HG03439 (cell line): ENCODE results near the gene WDR45B.
"Not testable (repeated sequence)": the region's sequence is repeated elsewhere in the genome, so short reads cannot be mapped to it uniquely, and the experiment has no call there.

ENCODE experiments used
- ATAC-seq: cut with Tn5 transposase; IDR thresholded peaks from one replicate; pipeline ENCODE4 v1.9.1; 2021; ENCODE audit warnings: mild to moderate bottlenecking, moderate library complexity; ENCODE audit not compliant: unreplicated experiment

The WDR45B gene

DNA sequence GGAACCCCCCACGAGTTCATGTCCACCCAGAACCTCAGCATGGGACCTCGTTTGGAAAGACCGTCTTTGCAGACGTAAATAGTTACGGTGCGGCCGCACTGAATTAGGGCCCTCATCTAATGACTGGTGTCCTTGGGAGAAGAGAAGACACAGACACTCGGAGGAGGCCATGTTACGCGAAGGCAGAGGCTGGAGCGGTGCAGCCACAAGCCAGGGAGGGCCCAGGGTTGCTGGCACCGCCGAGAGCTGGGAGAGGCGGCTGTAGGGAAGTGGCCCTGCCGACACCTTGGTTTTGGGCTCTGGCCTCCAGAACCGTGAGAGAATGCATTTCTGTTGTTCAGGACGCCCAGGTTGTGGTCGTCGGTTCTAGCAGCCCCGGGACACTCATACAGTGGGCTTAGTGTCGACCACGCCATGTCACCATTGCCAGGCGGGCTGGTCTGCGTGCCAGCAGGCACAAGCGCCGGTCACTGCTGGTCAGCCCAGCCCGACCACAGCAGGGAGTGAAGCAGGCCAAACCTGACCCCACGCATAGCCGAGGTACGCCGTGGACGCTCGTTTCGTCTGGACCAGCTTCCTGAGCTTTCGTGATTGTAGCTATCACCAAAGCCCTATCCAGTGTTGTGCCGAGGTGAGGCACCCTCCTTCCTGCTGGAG, 10.7 kb upstream of the WDR45B start:
- ATAC-seq, result no peak

DNA sequence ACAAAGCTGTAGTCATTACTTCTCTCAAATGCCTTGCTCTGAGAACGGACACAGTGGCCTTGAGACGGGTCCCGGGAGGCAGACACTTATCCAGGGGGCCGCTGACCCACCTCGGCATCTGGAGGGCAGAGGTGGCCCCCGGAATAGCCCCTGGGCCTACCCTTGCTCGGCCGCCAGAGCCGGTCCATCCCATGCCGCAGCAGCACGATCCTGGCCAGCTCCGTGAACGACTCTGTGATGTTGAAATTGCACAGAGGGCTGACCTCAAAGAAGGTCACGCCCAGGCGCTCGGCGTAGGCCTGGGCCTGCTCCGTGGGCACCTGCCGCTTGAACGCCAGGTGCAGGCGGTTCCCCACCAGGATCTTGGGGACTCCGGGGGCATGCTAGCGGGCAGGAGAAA, 10.1 kb upstream of the WDR45B start:
- ATAC-seq, result no peak

DNA sequence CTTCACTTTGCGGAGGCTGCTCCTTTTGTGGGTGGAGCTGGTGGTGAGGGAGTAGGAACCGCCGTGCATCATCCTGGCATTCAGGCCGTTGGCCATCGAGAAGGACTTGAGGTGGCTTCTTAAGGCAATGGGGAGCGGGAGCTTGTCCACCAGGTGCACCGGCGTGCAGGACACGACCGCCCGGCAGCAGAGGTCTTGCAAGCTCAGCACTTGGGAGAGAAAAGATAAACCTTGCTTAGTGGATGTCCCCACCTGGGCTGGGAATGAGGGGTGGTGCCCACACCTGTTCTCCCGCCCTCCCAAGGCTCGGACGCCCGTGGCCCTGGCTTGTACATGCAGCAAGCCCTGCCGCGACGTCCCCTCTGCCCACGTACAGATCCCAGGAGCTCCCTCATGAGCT, 9.7 kb upstream of the WDR45B start:
- ATAC-seq, result no peak

DNA sequence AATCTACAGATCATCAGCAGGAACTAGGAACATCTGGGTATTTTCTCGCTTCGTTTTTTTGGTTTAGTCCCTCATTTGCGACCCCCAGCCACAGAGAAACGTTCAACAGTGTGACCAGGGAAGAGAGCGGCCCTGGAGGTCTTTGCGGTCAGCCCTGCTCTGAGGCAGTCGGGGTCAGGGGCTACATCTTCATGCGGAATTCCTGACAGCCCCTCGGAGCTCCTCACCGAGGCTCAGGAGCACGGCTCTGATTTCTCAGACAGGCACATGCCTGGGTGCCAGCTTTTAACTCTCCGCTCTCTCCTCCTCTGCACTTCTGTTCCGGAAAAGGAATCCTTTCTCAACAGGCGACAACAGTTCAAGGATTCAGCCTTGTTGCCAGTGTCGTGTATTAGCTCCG, 8.0 kb upstream of the WDR45B start:
- no peak for ATAC-seq

DNA sequence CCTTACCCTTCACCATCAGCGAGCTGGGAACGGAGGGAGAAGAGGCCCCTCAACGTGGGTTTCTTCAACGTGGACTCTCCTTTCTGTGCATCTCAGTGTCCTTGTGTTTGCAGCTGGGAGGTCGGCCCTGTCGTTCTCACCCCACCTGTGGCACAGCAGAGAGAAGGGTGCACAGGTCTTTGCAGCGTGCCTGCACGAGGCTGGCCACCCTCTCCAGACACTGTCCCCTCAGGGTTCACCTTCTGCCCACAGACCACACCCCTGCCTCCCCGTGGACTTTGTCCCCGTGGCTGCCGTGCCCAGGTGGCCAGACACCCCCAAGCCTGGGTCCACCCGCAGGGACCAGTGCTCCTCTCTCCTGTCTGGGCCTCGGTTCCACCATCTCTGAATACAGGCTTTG, 7.3 kb upstream of the WDR45B start:
- ATAC-seq, result no peak

DNA sequence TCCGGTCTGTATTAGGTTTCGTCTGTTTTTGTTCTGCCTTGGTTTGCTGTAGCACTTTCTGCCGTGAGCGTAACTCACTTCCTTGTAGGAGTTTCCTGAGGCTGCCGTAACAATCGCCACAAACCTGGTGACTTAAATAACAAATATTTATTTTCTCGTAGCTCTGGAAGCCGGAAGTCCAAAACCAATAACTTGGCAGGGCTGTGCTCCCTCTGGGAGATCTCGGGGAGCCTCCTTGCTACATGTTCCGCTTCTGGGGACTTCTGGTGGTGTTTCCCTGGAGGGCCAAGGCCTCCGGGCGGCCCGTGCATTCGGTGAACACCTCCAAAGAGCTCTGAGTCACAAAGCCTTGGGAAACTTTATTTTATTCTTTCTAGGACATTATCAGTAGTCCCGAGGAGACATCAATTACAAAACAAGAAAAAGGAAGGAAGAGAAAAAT, 6.8 kb upstream of the WDR45B start:
- no peak for ATAC-seq

DNA sequence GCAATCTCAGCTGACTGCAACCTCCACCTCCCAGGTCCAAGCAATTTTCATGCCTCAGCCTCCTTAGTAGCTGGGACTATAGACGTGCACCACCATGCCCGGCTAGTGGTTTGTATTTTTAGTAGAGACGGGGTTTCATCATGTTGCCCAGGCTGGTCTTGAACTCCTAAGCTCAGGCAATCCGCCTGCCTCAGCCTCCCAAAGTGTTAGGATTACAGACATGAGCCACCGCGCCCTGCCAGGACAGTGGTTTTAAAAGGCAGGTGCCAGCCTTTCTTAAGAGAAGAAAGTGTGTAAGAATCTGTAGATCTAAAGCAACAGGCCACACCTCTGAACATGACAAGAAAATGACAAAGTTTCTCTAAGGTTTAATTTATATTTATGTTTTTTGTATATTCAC, 6.4 kb upstream of the WDR45B start:
- ATAC-seq, result not testable (repeated sequence)

DNA sequence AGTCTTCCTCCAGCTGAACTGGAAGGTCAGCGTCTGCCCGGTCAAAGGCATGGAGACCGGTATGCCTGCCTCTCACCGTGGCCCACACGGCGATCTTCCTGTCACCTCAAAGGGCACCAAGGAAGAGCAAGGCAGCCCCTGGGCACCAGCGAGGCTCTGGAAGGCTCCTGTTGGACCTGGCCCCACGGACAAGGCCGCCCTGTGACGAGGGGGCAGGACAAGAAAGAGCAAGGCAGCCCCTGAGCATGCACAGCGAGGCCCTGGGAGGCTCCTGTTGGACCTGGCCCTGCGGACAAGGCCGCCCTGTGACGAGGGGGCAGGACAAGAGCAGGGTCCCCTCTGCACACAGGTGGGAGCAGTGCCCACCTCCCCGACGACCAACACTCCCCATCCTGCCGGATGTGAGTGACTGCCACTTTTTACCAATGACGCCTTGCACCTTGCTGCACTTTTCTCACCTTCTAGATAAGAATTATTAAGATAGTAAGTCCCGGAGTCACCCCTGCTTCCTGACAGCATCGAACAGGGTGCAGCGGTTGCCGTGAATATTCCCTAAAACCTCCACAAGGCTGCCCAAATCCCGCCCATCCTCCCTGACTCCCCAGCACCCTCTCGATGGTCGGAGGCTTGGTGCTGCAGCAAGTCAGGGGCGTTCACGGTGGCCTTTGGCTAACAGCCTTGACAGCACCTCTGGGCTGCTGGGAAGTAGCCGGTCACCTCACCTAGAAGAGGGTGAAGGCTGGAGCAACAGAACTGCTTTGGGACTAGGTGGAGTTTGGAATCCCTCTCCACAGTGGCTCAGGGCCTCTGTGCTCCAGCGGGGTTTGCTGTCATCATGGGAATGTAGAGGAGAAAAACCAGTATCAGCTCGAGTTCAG, 5.6 kb upstream of the WDR45B start:
- ATAC-seq, result no peak

DNA sequence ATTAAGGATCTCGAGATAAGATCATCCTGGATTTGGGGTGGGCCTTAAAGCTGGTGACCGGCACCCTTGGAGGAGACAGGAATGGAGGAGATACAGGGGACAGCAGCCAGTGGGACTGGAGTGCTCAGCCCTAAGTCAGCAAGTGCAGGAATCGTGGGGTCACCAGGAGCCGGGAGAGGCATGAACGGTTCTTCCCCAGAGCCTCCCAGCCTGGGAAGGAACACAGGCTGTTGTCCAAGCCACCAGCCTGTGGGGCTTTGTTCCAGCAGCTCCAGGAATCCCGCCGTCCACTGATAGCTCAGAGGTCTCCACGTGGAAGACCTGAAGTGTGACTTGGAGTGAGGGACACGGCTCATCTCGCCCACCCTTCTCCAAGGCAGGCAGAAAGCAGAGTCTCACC, 2.5 kb upstream of the WDR45B start:
- ATAC-seq, result no peak

DNA sequence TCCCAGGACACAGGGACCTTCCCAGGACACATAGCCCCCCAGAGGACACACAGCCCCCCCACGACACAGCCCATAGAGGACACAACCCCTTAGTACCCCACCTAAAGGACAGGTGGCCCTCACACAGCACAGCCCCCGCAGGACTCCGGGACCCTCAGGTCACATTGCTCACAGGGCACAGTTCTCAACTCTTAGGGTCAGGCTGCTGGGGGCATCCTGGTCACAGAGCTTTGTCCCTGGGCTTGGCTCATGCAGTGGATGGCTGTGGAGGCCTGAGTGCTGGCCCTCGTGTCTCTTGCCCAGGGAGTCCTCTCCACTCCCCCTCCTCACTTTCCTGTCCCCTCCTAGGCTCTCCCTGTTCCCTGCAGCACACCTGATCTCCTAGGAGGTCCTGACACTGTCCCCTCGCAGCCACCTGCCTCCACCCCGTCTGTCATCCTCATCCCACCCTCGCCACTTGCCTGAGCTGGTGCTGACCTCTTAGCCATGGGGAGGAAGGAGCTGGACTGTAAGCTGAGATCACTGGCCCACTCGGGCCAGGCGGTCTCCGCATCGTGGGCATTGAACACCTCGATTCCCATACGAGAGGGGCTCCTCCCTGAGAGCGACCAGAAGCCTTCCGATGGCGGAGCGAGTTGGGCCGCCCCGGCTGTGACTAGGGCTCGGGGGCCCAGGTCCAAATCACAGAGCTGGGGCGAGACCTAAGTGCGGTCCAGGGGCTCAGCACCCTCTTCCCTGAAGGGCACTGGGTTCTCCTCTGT, 1.4 kb upstream of the WDR45B start:
- no peak for ATAC-seq

DNA sequence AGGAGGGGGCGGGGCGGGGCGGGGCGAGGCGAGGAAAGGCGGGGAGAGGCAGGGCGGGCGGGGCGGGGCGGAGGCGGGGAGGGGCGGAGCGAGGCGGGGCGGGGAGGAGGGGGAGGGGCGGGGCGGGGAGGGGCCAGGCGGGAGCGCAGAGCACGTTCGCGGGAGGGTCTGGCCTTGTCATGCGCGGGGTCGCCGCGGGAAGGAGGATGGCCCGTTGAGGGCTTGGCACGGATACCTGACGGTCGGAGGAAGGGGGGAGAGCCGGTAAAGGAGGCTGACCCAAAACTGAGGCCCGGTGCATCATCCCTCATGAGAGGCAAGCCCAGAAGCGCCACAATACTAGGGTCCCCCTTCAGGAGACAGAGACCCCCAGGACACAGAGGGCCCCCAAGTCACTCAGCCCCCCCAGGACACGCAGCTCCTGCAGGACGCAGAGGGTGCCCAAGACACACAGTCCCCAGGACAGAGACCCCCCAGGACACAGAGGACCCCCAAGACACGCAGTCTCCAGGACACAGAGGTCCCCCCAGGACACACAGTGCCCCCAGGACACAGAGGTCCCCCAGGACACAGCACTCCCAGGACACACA, 593 bp upstream of the WDR45B start:
- ATAC-seq, result no peak

DNA sequence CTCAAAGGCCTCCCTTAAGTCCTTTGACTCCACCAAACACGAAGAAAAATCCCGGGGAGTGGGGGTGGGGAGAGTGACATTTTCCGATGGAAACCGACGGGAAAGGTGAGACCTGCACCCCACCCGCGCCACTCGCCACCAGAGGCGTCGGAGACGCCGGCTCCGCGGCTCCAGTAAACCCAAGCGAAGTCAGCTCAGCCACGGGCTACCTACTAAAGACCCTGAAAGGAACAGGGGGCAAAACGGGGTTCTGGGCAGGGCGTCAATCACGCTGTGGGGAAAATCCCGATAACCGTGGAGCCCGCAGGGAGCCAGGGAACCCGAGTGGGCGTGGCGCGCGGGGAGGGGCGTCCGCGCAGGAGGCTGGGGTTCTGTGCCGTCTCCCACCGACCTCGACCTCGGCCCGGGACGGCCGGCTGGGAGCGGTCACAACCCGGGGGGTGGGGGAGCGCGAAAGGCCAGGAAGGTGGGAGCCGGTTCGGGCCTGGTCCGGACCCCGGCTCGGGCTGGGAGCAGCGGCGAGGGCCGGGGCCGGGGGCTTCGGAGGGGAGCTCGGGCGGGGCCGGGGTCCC, 565 bp downstream of the WDR45B start:
- ATAC-seq, result peak; percentile 31

DNA sequence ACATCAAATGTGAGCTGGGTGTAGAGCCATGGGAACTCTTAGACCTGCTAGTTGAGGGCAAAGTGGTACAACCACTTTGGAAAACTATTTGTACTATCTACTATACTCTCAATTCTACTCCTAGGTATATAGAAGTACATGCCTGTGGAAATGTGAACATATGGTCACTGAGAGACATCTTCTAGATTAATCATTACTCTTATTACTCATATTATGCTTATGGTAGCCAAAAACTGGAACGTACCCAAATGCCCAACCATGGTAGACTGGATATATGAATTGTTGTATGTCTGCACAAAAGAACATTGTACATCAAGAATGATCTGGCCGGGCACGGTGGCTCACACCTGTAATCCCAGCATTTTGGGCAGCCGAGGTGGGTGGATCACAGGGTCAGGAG, 2.7 kb downstream of the WDR45B start:
- ATAC-seq, result no peak

DNA sequence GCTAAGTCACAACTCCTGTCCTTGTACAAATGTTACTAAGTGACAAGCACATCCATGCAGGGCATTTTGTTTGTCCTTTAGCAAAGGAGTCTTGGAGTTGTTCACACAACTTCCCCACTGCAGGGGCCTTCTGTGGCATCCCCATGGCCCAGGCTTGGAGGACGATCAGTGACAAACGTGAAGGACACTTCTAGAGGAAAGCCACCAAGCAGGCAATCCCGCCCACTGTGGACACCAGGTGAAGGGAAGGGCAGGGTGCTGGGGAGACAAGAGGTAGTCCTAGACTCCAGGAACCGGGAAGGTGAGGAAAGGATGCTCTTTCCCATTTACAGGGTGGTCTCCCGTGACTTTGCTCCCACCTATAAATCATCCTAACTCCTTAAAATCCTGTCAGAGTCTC, 4.1 kb downstream of the WDR45B start:
- no peak for ATAC-seq

DNA sequence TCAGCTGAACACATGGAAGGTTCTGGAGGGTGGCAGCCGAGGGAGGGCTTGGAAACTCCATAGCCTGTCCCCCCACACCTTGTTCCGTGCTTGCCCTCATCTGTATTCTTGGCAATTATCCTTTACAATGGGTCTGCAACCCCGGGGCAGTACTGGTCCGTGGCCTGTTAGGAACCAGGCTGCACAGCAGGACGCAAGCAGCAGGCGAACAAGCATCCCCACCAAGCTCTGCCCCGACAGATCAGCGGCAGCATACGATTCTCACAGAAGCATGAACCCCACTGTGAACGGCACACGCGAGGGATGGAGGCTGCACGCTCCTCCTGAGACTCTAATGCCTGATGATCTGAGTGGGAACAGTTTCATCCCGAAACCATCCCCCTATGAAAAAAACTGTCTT, 6.2 kb downstream of the WDR45B start:
- ATAC-seq, result no peak

DNA sequence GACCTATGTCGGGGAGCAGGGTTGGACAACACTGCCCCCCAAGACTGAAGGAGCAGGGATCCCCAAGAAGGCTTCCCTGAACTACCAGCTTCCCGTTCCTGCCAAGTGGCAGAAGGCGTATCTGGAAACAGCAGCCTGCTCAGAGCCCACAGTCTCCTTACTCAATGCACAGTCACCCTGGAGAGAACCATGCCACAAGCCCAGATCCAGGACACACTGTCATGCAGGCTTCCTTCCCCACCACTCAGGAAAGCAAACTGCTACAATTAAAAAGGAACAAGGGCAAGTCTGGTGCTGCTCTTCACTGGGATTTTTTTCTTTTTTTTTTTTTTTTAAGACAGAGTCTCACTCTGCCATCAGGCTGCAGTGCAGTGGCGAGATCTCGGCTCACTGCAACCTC, 8.2 kb downstream of the WDR45B start:
- ATAC-seq, result no peak

DNA sequence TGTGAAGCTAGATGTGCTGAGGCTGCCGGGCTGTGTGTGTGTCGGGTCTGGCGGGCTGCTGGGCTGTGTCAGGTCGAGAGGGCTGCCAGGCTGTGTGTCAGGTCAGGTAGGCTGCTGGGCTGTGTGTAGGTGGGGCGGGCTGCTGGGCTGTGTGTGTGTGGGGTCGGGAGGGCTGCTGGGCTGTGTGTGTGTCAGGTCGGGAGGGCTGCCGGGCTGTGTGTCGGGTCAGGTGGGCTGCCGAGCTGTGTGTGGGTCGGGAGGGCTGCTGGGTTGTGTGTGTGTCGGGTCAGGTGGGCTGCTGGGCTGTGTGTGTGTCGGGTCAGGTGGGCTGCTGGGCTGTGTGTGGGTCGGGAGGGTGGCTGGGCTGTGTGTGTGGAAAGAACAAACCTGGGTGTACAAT, 8.6 kb downstream of the WDR45B start:
- no peak for ATAC-seq

DNA sequence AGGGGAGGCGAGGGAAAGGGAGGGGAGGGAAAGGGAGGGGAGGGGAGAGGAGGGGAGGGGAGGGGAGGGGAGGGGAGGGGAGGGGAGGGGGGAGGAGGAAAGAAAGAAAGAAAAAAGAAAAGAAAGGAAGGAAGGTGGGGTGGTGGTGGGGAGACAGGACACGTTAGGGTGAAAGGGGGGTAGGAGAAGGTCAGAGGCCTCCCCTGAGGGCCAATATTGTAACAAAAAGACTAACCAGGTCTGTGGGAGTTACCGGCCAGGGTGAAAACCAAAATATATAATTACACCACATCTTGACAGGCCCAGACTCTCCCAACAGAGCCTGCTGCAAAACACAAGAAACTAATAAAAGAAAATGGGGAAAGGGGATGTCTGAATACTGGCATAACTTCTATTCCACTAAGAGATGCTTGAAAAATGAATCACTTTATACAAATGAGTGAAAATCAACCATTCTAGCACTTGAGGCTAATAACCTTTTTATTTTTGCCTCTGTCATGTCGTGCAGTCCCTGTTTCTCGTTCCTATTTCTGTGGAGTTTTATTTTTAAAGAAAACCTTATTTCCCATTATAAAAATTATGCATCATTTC, 10.0 kb downstream of the WDR45B start:
- ATAC-seq, result no peak

DNA sequence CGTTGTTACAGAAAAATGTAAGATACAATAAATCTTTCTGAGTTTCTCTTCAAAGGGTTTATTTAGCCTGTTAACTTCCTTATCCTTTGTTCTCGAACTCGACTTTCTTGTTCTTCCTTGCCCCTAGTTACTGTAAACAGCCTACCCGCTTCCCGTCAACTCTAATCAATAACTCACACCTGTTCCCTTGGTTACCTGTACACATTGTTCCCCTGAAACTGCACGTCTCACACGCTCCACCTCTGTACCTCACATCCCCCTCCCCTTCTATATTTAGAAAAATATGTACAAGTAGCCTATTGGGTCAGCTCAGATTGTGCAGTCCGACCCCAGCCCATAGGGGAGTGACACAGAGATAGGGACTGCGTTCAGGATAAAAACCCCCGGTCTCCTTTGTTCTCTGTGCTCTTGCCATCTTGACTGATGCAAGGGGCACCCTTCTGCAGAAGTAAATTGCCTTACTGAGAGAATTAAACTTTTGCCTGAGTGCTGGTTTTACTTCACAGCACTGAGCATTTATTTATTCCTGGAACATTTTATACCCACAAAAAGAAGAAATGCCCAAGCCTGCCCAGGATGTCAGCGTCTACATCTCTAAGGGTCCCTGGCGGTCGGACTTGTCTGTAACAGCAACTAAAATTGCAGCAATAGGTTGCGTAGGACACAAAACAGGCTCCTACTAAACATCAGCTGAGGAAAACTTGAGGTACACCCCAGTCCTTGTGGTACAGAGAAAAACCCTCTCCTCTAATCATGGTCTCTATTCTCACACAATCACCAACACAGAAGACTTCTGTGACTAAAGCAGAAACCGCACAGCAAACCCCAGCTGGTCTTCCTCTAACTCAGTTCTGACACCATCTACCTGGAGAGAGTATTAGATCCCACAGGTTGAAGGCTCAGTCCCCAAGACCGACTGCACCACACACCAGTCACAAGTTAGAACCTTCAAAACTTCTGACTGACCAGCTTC, 11.3 kb downstream of the WDR45B start:
- no peak for ATAC-seq
